Vagina (tissue), 2 donors: ENCODE measurements around the gene GAS7.

Experiments
- POLR2A ChIP-seq, 2 donors: fragments of 450-650 bp; IDR thresholded peaks; one replicate each; pipeline ENCODE4 v1.6.1; 2017; ENCODE audit warnings: antibody characterized with exemption in 2 of 2, mild to moderate bottlenecking in 2 of 2, moderate library complexity in 2 of 2
- POLR2AphosphoS5 ChIP-seq, 2 donors: sonication (generic); formaldehyde crosslinking; IDR thresholded peaks; one replicate each; pipeline ENCODE4 v1.9.0; 2017; ENCODE audit warnings: antibody characterized with exemption in 2 of 2, mild to moderate bottlenecking in 2 of 2, low read depth in 1 of 2; ENCODE audit not compliant: insufficient read depth in 1 of 2
- TF ChIP-seq, protein P1 (sequence below), 3 experiments: fragments of 450-650 bp in 2 of 3; fragments of 200-600 bp in 1 of 3; sonication (generic) in 1 of 3; IDR thresholded peaks; one replicate each; pipeline ENCODE4 v1.5.1; 2017 to 2019; ENCODE audit warnings: antibody characterized with exemption in 3 of 3, mild to moderate bottlenecking in 2 of 3, moderate library complexity in 2 of 3

GRCh38 chr17:9886141-9886930 is 312.1 kb downstream of the GAS7 start:
- TF ChIP-seq, protein P1, sequence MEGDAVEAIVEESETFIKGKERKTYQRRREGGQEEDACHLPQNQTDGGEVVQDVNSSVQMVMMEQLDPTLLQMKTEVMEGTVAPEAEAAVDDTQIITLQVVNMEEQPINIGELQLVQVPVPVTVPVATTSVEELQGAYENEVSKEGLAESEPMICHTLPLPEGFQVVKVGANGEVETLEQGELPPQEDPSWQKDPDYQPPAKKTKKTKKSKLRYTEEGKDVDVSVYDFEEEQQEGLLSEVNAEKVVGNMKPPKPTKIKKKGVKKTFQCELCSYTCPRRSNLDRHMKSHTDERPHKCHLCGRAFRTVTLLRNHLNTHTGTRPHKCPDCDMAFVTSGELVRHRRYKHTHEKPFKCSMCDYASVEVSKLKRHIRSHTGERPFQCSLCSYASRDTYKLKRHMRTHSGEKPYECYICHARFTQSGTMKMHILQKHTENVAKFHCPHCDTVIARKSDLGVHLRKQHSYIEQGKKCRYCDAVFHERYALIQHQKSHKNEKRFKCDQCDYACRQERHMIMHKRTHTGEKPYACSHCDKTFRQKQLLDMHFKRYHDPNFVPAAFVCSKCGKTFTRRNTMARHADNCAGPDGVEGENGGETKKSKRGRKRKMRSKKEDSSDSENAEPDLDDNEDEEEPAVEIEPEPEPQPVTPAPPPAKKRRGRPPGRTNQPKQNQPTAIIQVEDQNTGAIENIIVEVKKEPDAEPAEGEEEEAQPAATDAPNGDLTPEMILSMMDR (IDR thresholded peaks at IDR 0.05) = no peak
- TF ChIP-seq POLR2A (IDR thresholded peaks at IDR 0.05) = no peak
- no peak for TF ChIP-seq POLR2AphosphoS5 (IDR thresholded peaks at IDR 0.05; ENCODE audit: insufficient read depth in 1 of 2, low read depth in 1 of 2)
